Mucosa of descending colon (tissue), 3 donors: ENCODE data around the gene APC2. TPM values are rescaled to one million over a fixed set of nuclear protein-coding genes. Genes with fewer than 3 reads are reported as not detected.

Experiments used
- ATAC-seq: fragments of 200-7000 bp; cut with Tn5 transposase; one replicate; pipeline ENCODE4 v1.9.1; 2020; ENCODE audit warnings: mild to moderate bottlenecking, moderate library complexity
- DNase-seq, 3 donors: peaks; one replicate each; pipeline ENCODE4 v3.0.0-alpha.2; 2020
- H3K36me3 ChIP-seq: fragments of 200-600 bp; one replicate; pipeline ENCODE4 v1.8.0; 2021; ENCODE audit warnings: low read depth, mild to moderate bottlenecking
- H3K4me1 ChIP-seq: fragments of 200-600 bp; one replicate; pipeline ENCODE4 v1.8.0; 2021; ENCODE audit warnings: low read depth, mild to moderate bottlenecking
- H3K4me3 ChIP-seq: fragments of 200-600 bp; one replicate; pipeline ENCODE4 v1.8.0; 2021; ENCODE audit warnings: mild to moderate bottlenecking
- H3K9me3 ChIP-seq: fragments of 200-600 bp; one replicate; pipeline ENCODE4 v1.8.0; 2021; ENCODE audit warnings: mild to moderate bottlenecking
- intact Hi-C, 2 donors: fragments of 100-400 bp; cut with DNase I in 1 of 2; cut with micrococcal nuclease in 1 of 2; formaldehyde crosslinking; loops; one replicate each; pipeline versions ENCODE4 v1.11.0 to v1.11.1; 2022; cut with DNase I, micrococcal nuclease
- total RNA-seq, 3 donors: library from RNA; stranded (reverse); fragmentation: NEBNext Ultra II Directional in 2 of 3; extraction: Animal tissue kit (Norgen Biotek cat#: 25700) in 2 of 3; gene quantifications; one replicate each; pipeline versions ENCODE4 v1.2.1 to v1.2.4, GENCODE V29; 2021 to 2023
- TF ChIP-seq, protein P1 (sequence below): fragments of 200-600 bp; IDR thresholded peaks from one replicate; pipeline ENCODE4 v1.8.0; 2022; ENCODE audit warnings: antibody characterized with exemption, mild to moderate bottlenecking
- donor health status: DM: no; HTN: no; CAD: no; lungs with moderate emphysema.
- donor health status: DM: no; HTN: no; CAD: no.
- donor health status: DM: no; HTN: yes; CAD: no.

The APC2 gene
- total RNA-seq, 3 donors from 2014 or later: 0.23 to 5.9 (median 0.24) TPM

- ATAC-seq (no peak), DNase-seq (no peak)
- H3K36me3 ChIP-seq: no peaks in the 10 kb centered on the region
- intact Hi-C loops: no loop called here
- H3K9me3 ChIP-seq: no peaks in the 10 kb centered on the region
- TF ChIP-seq, protein P1, sequence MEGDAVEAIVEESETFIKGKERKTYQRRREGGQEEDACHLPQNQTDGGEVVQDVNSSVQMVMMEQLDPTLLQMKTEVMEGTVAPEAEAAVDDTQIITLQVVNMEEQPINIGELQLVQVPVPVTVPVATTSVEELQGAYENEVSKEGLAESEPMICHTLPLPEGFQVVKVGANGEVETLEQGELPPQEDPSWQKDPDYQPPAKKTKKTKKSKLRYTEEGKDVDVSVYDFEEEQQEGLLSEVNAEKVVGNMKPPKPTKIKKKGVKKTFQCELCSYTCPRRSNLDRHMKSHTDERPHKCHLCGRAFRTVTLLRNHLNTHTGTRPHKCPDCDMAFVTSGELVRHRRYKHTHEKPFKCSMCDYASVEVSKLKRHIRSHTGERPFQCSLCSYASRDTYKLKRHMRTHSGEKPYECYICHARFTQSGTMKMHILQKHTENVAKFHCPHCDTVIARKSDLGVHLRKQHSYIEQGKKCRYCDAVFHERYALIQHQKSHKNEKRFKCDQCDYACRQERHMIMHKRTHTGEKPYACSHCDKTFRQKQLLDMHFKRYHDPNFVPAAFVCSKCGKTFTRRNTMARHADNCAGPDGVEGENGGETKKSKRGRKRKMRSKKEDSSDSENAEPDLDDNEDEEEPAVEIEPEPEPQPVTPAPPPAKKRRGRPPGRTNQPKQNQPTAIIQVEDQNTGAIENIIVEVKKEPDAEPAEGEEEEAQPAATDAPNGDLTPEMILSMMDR: no peak
- H3K4me1 ChIP-seq: peaks cover 4% of the 10 kb centered on the region
- no peak overlapping the region for H3K4me3 ChIP-seq
These were observed 60.5 kb downstream of the APC2 start for GRCh38 chr19:1510442-1510806.

GRCh38 chr19:1510807-1511206 is 60.9 kb downstream of the APC2 start:
- ATAC-seq: no peak
- Histone ChIP-seq H3K9me3 (no peaks in the 10 kb centered on the region), H3K4me3 (no peak overlapping the region), H3K4me1 (peaks cover 4% of the 10 kb centered on the region), H3K36me3 (no peaks in the 10 kb centered on the region)
- TF ChIP-seq, protein P1: no peak
- intact Hi-C loops: no loop called here
- no peak for DNase-seq

GRCh38 chr19:1511318-1512317 is 61.7 kb downstream of the APC2 start:
- ATAC-seq (no peak), DNase-seq (no peak)
- Histone ChIP-seq H3K36me3 (no peaks in the 10 kb centered on the region), H3K4me3 (no peak overlapping the region), H3K4me1 (peaks cover 4% of the 10 kb centered on the region), H3K9me3 (no peaks in the 10 kb centered on the region)
- intact Hi-C loops: no loop called here
- TF ChIP-seq, protein P1: no peak

- TF ChIP-seq, protein P1: peak; percentile 18
- H3K4me3 ChIP-seq: peak within 1 kb of the TSS; percentile 11
- peaks cover 4% of the 10 kb centered on the region for H3K4me1 ChIP-seq
- no peaks in the 10 kb centered on the region for H3K36me3 ChIP-seq
- no peaks in the 10 kb centered on the region for H3K9me3 ChIP-seq
- ATAC-seq (peak; percentile 79), DNase-seq (peak; percentile 73 to 86 (median 78))
- intact Hi-C loops: no loop called here
These were observed 63.0 kb downstream of the APC2 start, which contains the start of gene ADAMTSL5 for GRCh38 chr19:1512671-1513498. ADAMTSL5 (minus strand) TSS chr19:1513019; CDS start chr19:1510943, 2,076 bp downstream.

GRCh38 chr19:1513499-1514294 is 63.8 kb downstream of the APC2 start:
- peak; percentile 56 to 78 (median 69) for DNase-seq
- H3K4me1 ChIP-seq: no peaks in the 10 kb centered on the region
- no peaks in the 10 kb centered on the region for H3K9me3 ChIP-seq
- intact Hi-C loops: no loop called here
- peak; percentile 76 for ATAC-seq
- TF ChIP-seq, protein P1: peak; percentile 53
- H3K4me3 ChIP-seq: peak overlapping the region; percentile 11
- H3K36me3 ChIP-seq: no peaks in the 10 kb centered on the region
